GM23338 (cell line): ENCODE measurements around the gene PRKCQ. TPM values are rescaled to one million over a fixed set of nuclear protein-coding genes. Genes with fewer than 3 reads are reported as not detected.

Source experiments
- ATAC-seq: fragments of 200-7000 bp; cut with Tn5 transposase; 3 replicates; pipeline ENCODE4 v1.9.1; 2020
- DNase-seq: peaks from one replicate; pipeline ENCODE4 v3.0.0-alpha.2; 2015; ENCODE audit warnings: low spot score
- H2AFZ ChIP-seq: fragments of 200-600 bp; sonication (generic); 2 replicates; pipeline ENCODE4 v1.8.0; 2016; ENCODE audit warnings: antibody characterized with exemption, mild to moderate bottlenecking, moderate library complexity
- H3F3A ChIP-seq: fragments of 200-600 bp; sonication (generic); replicated peaks from 2 replicates; pipeline ENCODE4 v1.8.0; 2017; ENCODE audit warnings: antibody characterized with exemption, mixed run types, low read depth
- H3K27ac ChIP-seq: fragments of 200-600 bp; sonication (generic); 2 replicates; pipeline ENCODE4 v1.6.1; 2016; ENCODE audit warnings: low read depth
- H3K27me3 ChIP-seq: fragments of 200-600 bp; sonication (generic); 2 replicates; pipeline ENCODE4 v1.8.0; 2016; ENCODE audit warnings: mild to moderate bottlenecking, mixed run types, moderate library complexity; ENCODE audit not compliant: insufficient read depth
- H3K36me3 ChIP-seq: fragments of 200-600 bp; sonication (generic); 2 replicates; pipeline ENCODE4 v1.8.0; 2016; ENCODE audit warnings: mild to moderate bottlenecking; ENCODE audit not compliant: insufficient read depth
- H3K4me1 ChIP-seq: fragments of 200-600 bp; sonication (generic); 2 replicates; pipeline ENCODE4 v1.8.0; 2016; ENCODE audit warnings: mild to moderate bottlenecking, moderate library complexity; ENCODE audit not compliant: insufficient read depth
- H3K4me2 ChIP-seq: fragments of 200-600 bp; sonication (generic); 2 replicates; pipeline ENCODE4 v1.7.1; 2017; ENCODE audit warnings: mixed run types
- H3K4me3 ChIP-seq: fragments of 200-600 bp; sonication (generic); 2 replicates; pipeline ENCODE4 v1.6.1; 2016; ENCODE audit warnings: mixed run types
- H3K79me2 ChIP-seq: fragments of 200-600 bp; sonication (generic); replicated peaks from 2 replicates; pipeline ENCODE4 v1.8.0; 2017; ENCODE audit warnings: mild to moderate bottlenecking; ENCODE audit not compliant: insufficient read depth
- H3K9me2 ChIP-seq: fragments of 200-600 bp; sonication (generic); 2 replicates; pipeline ENCODE4 v1.8.0; 2017; ENCODE audit not compliant: insufficient read depth
- H4K20me1 ChIP-seq: fragments of 200-600 bp; sonication (generic); replicated peaks from 2 replicates; pipeline ENCODE4 v1.8.0; 2017; ENCODE audit warnings: mild to moderate bottlenecking; ENCODE audit not compliant: insufficient read depth
- H3K27ac Mint-ChIP-seq: 2 replicates; pipeline ENCODE4 v1.8.0; 2020; ENCODE audit warnings: inconsistent platforms, mild to moderate bottlenecking, moderate library complexity, mixed read lengths
- H3K27me3 Mint-ChIP-seq: 3 replicates; pipeline ENCODE4 v1.8.0; 2022; ENCODE audit warnings: low read depth, mild to moderate bottlenecking, moderate library complexity, mixed read lengths, inconsistent platforms; ENCODE audit not compliant: insufficient read depth, poor library complexity
- H3K36me3 Mint-ChIP-seq: 3 replicates; pipeline ENCODE4 v1.8.0; 2021; ENCODE audit warnings: low read depth, mild to moderate bottlenecking, inconsistent platforms, moderate library complexity, mixed read lengths
- H3K4me1 Mint-ChIP-seq: 3 replicates; pipeline ENCODE4 v1.8.0; 2020; ENCODE audit warnings: mild to moderate bottlenecking, inconsistent platforms, mixed read lengths
- H3K4me3 Mint-ChIP-seq: 3 replicates; pipeline ENCODE4 v1.8.0; 2021; ENCODE audit warnings: moderate library complexity, mild to moderate bottlenecking, inconsistent platforms, mixed read lengths
- H3K9me3 Mint-ChIP-seq: 3 replicates; pipeline ENCODE4 v1.8.0; 2020; ENCODE audit warnings: moderate library complexity, mild to moderate bottlenecking, inconsistent platforms, mixed read lengths
- CREB1 ChIP-seq: fragments of 250-450 bp; sonication (Bioruptor Pico); IDR thresholded peaks from 2 replicates; pipeline ENCODE4 v1.5.0; 2020; ENCODE audit warnings: low read depth, mild to moderate bottlenecking, moderate library complexity
- CTCF ChIP-seq, 2 experiments: fragments of 200-600 bp in 1 of 2; sonication (generic) in 1 of 2; conservative IDR thresholded peaks; 2 replicates each; pipeline versions ENCODE4 v1.5.1 to v1.6.1; 2016 to 2017; ENCODE audit warnings: antibody characterized with exemption in 2 of 2, low read depth in 2 of 2, mild to moderate bottlenecking in 2 of 2, moderate library complexity in 1 of 2
- ETS1 ChIP-seq: IDR thresholded peaks from 2 replicates; pipeline ENCODE4 v1.6.1; 2016; ENCODE audit warnings: antibody characterized with exemption
- EZH2 ChIP-seq: fragments of 200-600 bp; sonication (generic); IDR thresholded peaks from one replicate; pipeline ENCODE4 v1.8.0; 2017; ENCODE audit warnings: antibody characterized with exemption, mild to moderate bottlenecking, low read depth; ENCODE audit not compliant: unreplicated experiment
- EZH2phosphoT487 ChIP-seq: fragments of 200-600 bp; sonication (generic); IDR thresholded peaks from one replicate; pipeline ENCODE4 v1.8.1; 2018; ENCODE audit warnings: antibody characterized with exemption; ENCODE audit not compliant: unreplicated experiment
- JUNB ChIP-seq: IDR thresholded peaks from one replicate; pipeline ENCODE4 v1.6.1; 2016; ENCODE audit warnings: antibody characterized with exemption; ENCODE audit not compliant: unreplicated experiment
- NANOG ChIP-seq: IDR thresholded peaks from 2 replicates; pipeline ENCODE4 v1.6.1; 2016; ENCODE audit warnings: antibody characterized with exemption, borderline replicate concordance
- POLR2AphosphoS5 ChIP-seq: IDR thresholded peaks from 2 replicates; pipeline ENCODE4 v1.6.1; 2016; ENCODE audit warnings: antibody characterized with exemption, low read depth
- REST ChIP-seq: IDR thresholded peaks from one replicate; pipeline ENCODE4 v1.6.1; 2018; ENCODE audit warnings: antibody characterized with exemption; ENCODE audit not compliant: unreplicated experiment
- STAT1 ChIP-seq: IDR thresholded peaks from one replicate; pipeline ENCODE4 v1.6.1; 2016; ENCODE audit warnings: antibody characterized with exemption; ENCODE audit not compliant: unreplicated experiment
- ZNF114 ChIP-seq: fragments of 250-450 bp; sonication (Bioruptor Pico); IDR thresholded peaks from 2 replicates; pipeline ENCODE4 v1.5.0; 2020; ENCODE audit warnings: mild to moderate bottlenecking, moderate library complexity
- ZNF331 ChIP-seq: fragments of 250-450 bp; sonication (Bioruptor Pico); IDR thresholded peaks from 2 replicates; pipeline ENCODE4 v1.5.0; 2020; ENCODE audit warnings: low read depth, mild to moderate bottlenecking, moderate library complexity
- ZNF462 ChIP-seq: fragments of 250-450 bp; sonication (Bioruptor Pico); IDR thresholded peaks from 2 replicates; pipeline ENCODE4 v1.5.0; 2020; ENCODE audit warnings: mild to moderate bottlenecking, moderate library complexity
- polyA plus RNA-seq: library from polyadenylated mRNA; unstranded; fragments of >200 nt; fragmentation: Nextera tagmentation; extraction: Ambion mirVana; gene quantifications from 2 replicates; pipeline ENCODE4 v1.2.1, GENCODE V29; 2016
- total RNA-seq: library from RNA; depleted of rRNA; stranded (reverse); fragments of >200 nt; shearing (Covaris generic); gene quantifications from 2 replicates; pipeline ENCODE4 v1.2.3, GENCODE V29; 2014

Gene PRKCQ
- total and polyA plus RNA-seq, 2 experiments from 2014 or later = 12.6 to 28.5 TPM

- Histone ChIP-seq H3K36me3 (no peaks in the 10 kb centered on the region; the same call in 1 of the 2 replicates), H3K4me3 (no peak overlapping the region), H3K4me2 (no peak overlapping the region), H3K9me2 (0 out of 2 replicates have a peak, but pooled peaks cover under 1% of the 10 kb centered on the region), H3F3A (no peaks in the 10 kb centered on the region), H2AFZ (no peak overlapping the region), H3K27me3 (no peaks in the 10 kb centered on the region), H3K4me1 (no peaks in the 10 kb centered on the region), H4K20me1 (no peaks in the 10 kb centered on the region), H3K79me2 (no peaks in the 10 kb centered on the region), H3K27ac (no peak overlapping the region)
- ATAC-seq (no peak), DNase-seq (no peak)
- H3K36me3 Mint-ChIP-seq = peaks cover 13% of the 10 kb centered on the region
- no peak overlapping the region for H3K27ac Mint-ChIP-seq
- TF ChIP-seq EZH2phosphoT487 (no peak), NANOG (no peak), CREB1 (CRISPR knock-in tag) (no peak), ZNF114 (CRISPR knock-in tag) (no peak), JUNB (no peak), CTCF (conservative IDR thresholded peaks at IDR 0.05; ENCODE audit: low read depth in 2 of 2) (no peak), STAT1 (no peak), ZNF462 (CRISPR knock-in tag) (no peak), POLR2AphosphoS5 (no peak), ETS1 (no peak), EZH2 (no peak), ZNF331 (CRISPR knock-in tag) (no peak), REST (no peak)
- peaks cover 19% of the 10 kb centered on the region for H3K9me3 Mint-ChIP-seq
- H3K4me1 Mint-ChIP-seq = no peaks in the 10 kb centered on the region
- peaks cover 2% of the 10 kb centered on the region for H3K27me3 Mint-ChIP-seq
- H3K4me3 Mint-ChIP-seq = no peak overlapping the region
These were observed 29.5 kb upstream of the PRKCQ start for GRCh38 chr10:6609625-6610024.
